Fibroblast of skin of right biceps (primary cell): Measurements from ENCODE around the gene KSR2.
A peak's percentile ranks its signal among the peaks of the same experiment; 100 is the strongest.

Source experiments
- DNase-seq: peaks from one replicate; pipeline ENCODE4 v3.0.0-alpha.2; 2013

Gene KSR2

GRCh38 chr12:117854339-117855012 is 114.3 kb downstream of the KSR2 start:
- peak; percentile 38 for DNase-seq

- DNase-seq: no peak
These were observed 115.2 kb downstream of the KSR2 start for GRCh38 chr12:117853600-117853999.

GRCh38 chr12:117850048-117850447 is 118.7 kb downstream of the KSR2 start:
- peak; percentile 55 for DNase-seq

GRCh38 chr12:117847371-117847770 is 121.4 kb downstream of the KSR2 start:
- DNase-seq: no peak

GRCh38 chr12:117845271-117845904 is 123.4 kb downstream of the KSR2 start:
- DNase-seq: no peak

- no peak for DNase-seq
These were observed 124.5 kb downstream of the KSR2 start for GRCh38 chr12:117844114-117844830.

GRCh38 chr12:117842630-117843029 is 126.2 kb downstream of the KSR2 start:
- no peak for DNase-seq

GRCh38 chr12:117842220-117842619 is 126.6 kb downstream of the KSR2 start:
- DNase-seq: no peak

- DNase-seq: no peak
These were observed 131.1 kb downstream of the KSR2 start for GRCh38 chr12:117837737-117838050.

- peak; percentile 75 for DNase-seq
These were observed 131.6 kb downstream of the KSR2 start for GRCh38 chr12:117836999-117837736.

GRCh38 chr12:117836476-117836875 is 132.3 kb downstream of the KSR2 start:
- DNase-seq: no peak

GRCh38 chr12:117835156-117835555 is 133.6 kb downstream of the KSR2 start:
- no peak for DNase-seq

GRCh38 chr12:117832459-117833457 is 136.0 kb downstream of the KSR2 start:
- peak; percentile 90 for DNase-seq

GRCh38 chr12:117830471-117830870 is 138.3 kb downstream of the KSR2 start:
- peak; percentile 19 for DNase-seq

GRCh38 chr12:117829108-117829507 is 139.7 kb downstream of the KSR2 start:
- no peak for DNase-seq

- no peak for DNase-seq
These were observed 141.1 kb downstream of the KSR2 start for GRCh38 chr12:117827660-117828059.

- DNase-seq: no peak
These were observed 143.0 kb downstream of the KSR2 start for GRCh38 chr12:117825827-117826226.

GRCh38 chr12:117821480-117822175 is 147.2 kb downstream of the KSR2 start:
- no peak for DNase-seq

- no peak for DNase-seq
These were observed 148.4 kb downstream of the KSR2 start for GRCh38 chr12:117820216-117820907.

GRCh38 chr12:117819160-117819559 is 149.6 kb downstream of the KSR2 start:
- DNase-seq: no peak

GRCh38 chr12:117818400-117818799 is 150.4 kb downstream of the KSR2 start:
- no peak for DNase-seq
